GM19397 (cell line): ENCODE results near the gene COX6B1.
A peak's percentile ranks its signal among the peaks of the same experiment; 100 is the strongest.
"Not testable (repeated sequence)": the region's sequence is repeated elsewhere in the genome, so short reads cannot be mapped to it uniquely, and the experiment has no call there.

ENCODE experiments used
- ATAC-seq: cut with Tn5 transposase; IDR thresholded peaks from one replicate; pipeline ENCODE4 v1.9.1; 2021; ENCODE audit warnings: mild to moderate bottlenecking, moderate library complexity; ENCODE audit not compliant: unreplicated experiment

The COX6B1 gene, protein sequence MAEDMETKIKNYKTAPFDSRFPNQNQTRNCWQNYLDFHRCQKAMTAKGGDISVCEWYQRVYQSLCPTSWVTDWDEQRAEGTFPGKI

DNA sequence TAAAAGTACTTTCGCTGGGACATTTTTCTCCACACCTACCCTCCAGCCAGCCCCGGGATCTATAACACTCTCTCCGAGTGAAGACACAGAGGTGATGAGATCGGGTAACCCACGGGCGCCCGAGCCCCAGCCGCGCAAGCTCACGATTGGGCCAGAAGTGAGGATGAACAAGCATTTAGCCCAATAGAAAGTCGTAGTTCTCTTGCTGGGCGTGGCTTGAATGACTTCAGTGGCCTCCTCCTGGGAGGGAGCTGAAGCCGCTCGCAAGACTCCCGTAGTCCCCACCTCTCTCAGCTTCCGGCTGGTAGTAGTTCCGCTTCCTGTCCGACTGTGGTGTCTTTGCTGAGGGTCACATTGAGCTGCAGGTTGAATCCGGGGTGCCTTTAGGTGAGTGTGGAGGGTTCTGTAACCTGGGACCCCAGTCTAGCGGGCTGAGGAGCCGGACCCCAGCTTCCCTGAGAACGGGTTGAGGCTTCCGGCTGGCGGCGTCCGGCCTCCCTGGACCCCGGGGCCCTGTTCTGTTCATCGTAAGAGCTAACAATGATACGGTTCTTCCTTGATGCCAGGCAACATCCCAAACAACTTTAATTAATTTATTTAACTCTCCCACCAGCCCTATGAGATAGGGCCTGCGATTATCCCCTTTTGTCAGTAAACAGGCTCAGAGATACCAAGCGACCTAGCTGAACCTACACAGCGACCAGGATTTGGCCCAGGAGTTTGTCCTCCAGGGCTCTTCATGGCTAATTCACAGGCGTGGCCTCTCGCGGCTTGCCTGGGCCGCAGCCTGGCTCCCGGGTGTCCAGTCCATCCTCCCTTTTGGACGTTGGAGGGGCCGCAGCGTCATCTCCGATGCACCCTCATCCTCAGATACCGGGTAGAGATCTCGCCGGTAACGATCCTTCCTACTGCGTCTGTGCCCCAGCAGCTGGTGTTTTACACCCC lies at the start of gene COX6B1:
TSS of gene COX6B1 (plus strand) at position 307 of the 945 bp plus-strand sequence. CDS start 2,921 bp downstream, outside the sequence.
- ATAC-seq, result peak; percentile 58

- no peak for ATAC-seq
Observed at GRCh38 chr19:35601971-35602370, 46.2 kb upstream of the COX6B1 start.

GRCh38 chr19:35604436-35604835 lies 43.7 kb upstream of the COX6B1 start:
- ATAC-seq, result not testable (repeated sequence)

DNA sequence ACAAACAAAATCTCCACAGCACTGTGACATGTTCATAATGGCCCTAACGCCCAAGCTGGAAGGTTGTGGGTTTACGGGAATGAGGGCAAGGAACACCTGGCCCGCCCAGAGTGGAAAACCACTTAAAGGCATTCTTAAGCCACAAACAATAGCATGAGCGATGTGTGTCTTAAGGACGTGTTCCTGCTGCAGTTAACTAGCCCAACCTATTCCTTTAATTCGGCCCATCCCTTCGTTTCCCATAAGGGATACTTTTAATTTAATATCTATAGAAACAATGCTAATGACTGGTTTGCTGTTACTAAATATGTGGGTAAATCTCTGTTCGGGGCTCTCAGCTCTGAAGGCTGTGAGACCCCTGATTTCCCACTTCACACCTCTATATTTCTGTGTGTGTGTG lies 41.0 kb upstream of the COX6B1 start:
- not testable (repeated sequence) for ATAC-seq

DNA sequence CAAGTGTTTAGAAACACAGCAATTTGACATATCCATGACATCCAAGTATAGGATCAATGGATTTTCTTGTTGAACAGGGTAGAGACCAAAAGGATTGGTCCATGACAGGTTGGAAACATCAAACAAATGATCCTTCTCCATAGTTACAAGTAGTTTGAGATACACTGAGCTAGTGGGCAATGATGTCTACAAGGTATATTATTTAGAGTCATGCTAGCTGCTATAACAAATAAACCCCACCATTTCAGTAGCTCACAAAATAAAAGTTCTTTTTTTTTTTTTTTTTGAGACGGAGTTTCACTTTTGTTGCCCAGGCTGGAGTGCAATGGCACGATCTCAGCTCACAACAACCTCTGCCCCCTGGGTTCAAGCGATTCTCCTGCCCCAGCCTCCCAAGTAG lies 40.5 kb upstream of the COX6B1 start:
- no peak for ATAC-seq

GRCh38 chr19:35608251-35608650 lies 39.9 kb upstream of the COX6B1 start:
- no peak for ATAC-seq

DNA sequence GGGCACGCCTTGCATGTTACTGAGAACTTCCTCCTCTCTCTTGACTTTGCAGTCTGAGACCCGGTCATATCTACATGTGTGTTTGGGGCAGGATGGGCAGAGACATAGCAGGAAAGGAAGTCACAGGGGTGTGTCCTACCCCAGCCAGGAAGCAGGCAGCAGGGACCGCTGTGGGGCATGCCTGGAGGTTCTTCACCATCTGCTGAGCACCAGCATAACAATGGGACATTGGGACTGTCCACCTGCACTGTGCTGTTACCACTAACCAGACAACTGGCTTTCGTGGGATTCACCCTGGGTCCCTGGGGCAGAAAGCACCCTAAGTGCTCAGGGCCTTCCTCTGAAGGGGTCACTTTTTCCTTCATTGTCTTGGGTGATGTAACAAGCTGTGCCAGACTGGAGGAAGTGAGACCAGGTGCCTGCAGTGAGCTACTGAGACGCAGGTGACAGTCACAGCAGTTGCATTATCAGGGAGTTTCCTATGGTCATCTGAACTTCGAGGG lies 38.2 kb upstream of the COX6B1 start:
- no peak for ATAC-seq

DNA sequence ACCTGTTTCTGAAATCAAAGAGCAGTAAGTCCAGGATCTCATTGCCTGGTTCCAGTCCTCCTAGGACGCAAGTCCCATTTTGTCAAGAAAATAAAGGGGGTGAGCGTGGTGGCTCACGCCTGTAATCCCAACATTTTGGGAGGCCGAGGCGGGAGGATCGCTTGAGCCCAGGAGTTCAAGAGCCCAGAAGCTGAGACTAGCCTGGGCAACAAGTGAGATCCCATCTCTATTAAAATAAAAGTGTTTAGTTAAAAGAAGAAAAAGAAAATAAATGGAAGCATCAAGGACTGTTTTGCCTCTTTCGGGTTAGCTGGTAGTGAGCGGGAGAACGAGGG lies 35.9 kb upstream of the COX6B1 start:
- ATAC-seq, result no peak

GRCh38 chr19:35612559-35613321 lies 35.4 kb upstream of the COX6B1 start, which contains the start of gene HAUS5:
Gene HAUS5, plus strand, starts transcription at chr19:35612735. Its CDS starts 60 bp downstream, at chr19:35612795.
- peak; percentile 88 for ATAC-seq

DNA sequence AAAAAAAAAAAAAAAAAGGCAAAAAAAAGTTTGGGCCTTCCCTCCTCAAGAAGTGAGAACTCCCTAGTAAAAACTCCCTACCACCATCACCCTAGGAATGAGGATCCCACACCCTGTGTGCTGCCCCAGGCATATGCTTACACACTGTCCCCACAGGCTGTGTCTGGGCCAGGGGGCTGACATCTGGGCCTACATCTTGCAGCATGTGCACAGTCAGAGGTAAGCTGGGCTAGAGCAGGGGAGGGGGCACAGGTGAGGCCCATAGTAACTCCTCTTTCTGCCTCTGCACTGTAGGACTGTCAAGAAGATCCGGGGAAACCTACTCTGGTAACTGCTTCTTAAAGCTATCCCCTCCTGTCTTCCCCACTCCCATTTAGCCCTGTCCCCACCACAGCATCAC lies 34.5 kb upstream of the COX6B1 start:
- no peak for ATAC-seq

DNA sequence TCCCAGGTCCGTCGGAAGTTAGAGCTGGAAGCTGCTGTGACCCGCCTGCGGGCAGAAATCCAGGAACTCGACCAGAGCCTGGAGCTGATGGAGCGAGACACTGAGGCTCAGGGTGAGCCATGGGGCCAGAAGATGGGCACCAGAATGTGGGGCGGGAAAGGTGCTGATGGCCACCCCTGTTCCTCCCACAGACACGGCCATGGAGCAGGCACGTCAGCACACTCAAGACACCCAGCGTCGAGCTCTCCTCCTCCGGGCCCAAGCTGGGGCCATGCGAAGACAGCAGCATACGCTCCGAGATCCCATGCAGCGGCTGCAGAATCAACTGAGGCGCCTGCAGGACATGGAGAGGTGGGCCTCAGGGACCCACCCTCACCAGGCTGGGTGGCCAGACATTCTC lies 33.1 kb upstream of the COX6B1 start:
- no peak for ATAC-seq

DNA sequence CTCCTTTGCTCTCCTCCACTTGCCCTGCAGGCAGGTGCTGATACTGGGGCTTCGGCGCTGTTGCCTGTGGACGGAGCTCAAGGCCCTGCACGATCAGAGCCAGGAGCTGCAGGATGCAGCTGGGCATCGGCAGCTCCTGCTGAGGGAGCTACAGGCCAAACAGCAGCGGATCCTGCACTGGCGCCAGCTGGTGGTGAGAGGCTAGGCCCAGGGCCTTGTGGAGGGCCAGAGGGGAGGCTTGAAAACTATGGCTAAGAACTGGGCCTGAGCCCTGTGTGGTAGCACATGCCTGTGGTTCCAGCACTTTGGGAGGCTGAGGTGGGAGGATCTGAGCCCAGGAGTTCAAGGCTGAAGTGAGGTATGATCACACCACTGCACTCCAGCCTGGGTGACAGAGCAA lies 29.3 kb upstream of the COX6B1 start:
- ATAC-seq, result no peak

GRCh38 chr19:35619290-35619923 lies 28.7 kb upstream of the COX6B1 start:
- ATAC-seq, result no peak

DNA sequence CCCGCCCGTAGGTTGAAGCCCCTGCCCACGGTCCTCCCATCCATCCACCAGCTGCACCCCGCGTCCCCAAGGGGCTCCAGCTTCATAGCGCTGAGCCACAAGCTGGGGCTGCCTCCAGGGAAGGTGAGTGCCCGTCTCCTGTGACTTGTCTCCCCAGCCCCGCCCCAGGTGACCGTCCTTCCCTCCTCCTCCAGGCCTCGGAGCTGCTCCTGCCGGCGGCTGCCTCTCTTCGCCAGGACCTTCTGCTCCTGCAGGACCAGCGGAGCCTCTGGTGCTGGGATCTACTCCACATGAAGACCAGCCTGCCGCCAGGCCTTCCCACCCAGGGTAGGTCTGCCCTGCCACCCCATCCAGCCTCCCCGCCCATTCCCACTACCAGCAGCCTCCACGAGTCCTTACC lies 28.1 kb upstream of the COX6B1 start:
- no peak for ATAC-seq

- ATAC-seq, result no peak
Observed at GRCh38 chr19:35621708-35622107, 26.4 kb upstream of the COX6B1 start.

GRCh38 chr19:35622750-35623149 lies 25.4 kb upstream of the COX6B1 start:
- no peak for ATAC-seq

- no peak for ATAC-seq
Observed at GRCh38 chr19:35623327-35624010, 24.7 kb upstream of the COX6B1 start.

DNA sequence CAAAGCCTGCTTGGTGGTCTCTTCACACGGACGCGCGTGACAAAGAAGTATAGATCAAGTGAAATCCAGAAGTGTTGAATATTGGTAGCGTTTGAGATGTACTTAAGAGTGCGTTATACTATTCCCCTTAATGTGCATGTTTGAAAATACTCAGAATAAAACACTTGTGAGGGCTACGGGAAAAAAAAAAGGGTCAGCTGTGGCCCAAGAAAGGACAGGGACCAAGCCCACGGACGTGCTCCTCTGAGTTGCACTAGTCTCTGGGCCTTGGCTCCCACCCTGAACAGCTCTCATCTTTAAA lies 19.9 kb upstream of the COX6B1 start:
- ATAC-seq, result no peak

- ATAC-seq, result peak; percentile 96
Observed at GRCh38 chr19:35628565-35629331, 19.4 kb upstream of the COX6B1 start, which contains the start of gene RBM42. Gene RBM42, plus strand, starts transcription at chr19:35629036. Its CDS starts 118 bp downstream, at chr19:35629154.

DNA sequence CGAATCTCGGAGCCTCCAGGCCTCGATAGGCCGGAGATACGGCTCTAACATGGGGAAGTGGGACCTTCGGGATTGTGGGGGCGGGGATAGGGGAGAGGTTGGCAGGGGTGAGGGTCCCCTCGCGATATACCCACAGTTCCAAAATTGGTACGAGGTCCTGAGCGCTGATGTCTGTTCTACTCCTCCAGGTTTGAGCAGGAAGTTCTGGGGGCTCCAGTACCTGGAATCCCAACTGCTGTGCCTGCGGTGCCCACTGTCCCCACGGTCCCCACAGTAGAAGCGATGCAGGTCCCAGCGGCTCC lies 18.8 kb upstream of the COX6B1 start:
- peak; percentile 2 for ATAC-seq
